ENCODE measurements around the gene LPCAT3.

GRCh38 chr12:7019043-7019569 lies 830 bp upstream of the LPCAT3 start:
- TF ChIP-seq ZNF407 (CRISPR knock-in tag; IDR thresholded peaks at IDR 0.05; ENCODE audit: not compliant biosample characterization) = no peak
- TF ChIP-seq RAD51 (IDR thresholded peaks at IDR 0.05; ENCODE audit: borderline replicate concordance) = no peak
- TF ChIP-seq MLX (CRISPR knock-in tag; IDR thresholded peaks at IDR 0.05) = no peak

Measured in HepG2 (cell line).